Spinal cord (tissue), 10 donors: ENCODE measurements around the gene ITPK1. TPM values are rescaled to one million over a fixed set of nuclear protein-coding genes. Genes with fewer than 3 reads are reported as not detected.

Experiments
- DNase-seq, 6 donors: peaks; one replicate each; pipeline versions ENCODE4 v3.0.0 to v3.0.0-alpha.2; 2013 to 2015; ENCODE audit warnings: low spot score in 6 of 6, low read depth in 4 of 6
- H3K27ac ChIP-seq: one replicate; pipeline ENCODE4 v1.5.1; 2013; ENCODE audit warnings: low read depth, low read length, control low read depth
- H3K27me3 ChIP-seq: one replicate; pipeline ENCODE4 v1.6.1; 2013; ENCODE audit warnings: low read length; ENCODE audit not compliant: control insufficient read depth, insufficient read depth
- H3K36me3 ChIP-seq: one replicate; pipeline ENCODE4 v1.6.1; 2013; ENCODE audit warnings: low read length; ENCODE audit not compliant: control insufficient read depth, insufficient read depth
- H3K4me1 ChIP-seq: one replicate; pipeline ENCODE4 v1.6.1; 2013; ENCODE audit warnings: low read length; ENCODE audit not compliant: control insufficient read depth, insufficient read depth
- H3K4me3 ChIP-seq: one replicate; pipeline ENCODE4 v1.5.1; 2013; ENCODE audit warnings: low read depth, low read length, control low read depth
- H3K9me3 ChIP-seq: one replicate; pipeline ENCODE4 v1.6.1; 2013; ENCODE audit warnings: low read length; ENCODE audit not compliant: control insufficient read depth, insufficient read depth
- WGBS: methylation state at CpG from one replicate; pipeline ENCODE4 v1.1.5; 2013; ENCODE audit warnings: missing lambda C conversion rate; ENCODE audit not compliant: insufficient coverage; 5-methylcytosine and 5-hydroxymethylcytosine counted together
- polyA plus RNA-seq, 2 donors: library from polyadenylated mRNA; unstranded; fragments of 120-200 nt; gene quantifications; one replicate each; pipeline ENCODE4 v1.2.1, GENCODE V29; 2013; ENCODE audit not compliant: insufficient read length in 2 of 2
- total RNA-seq, 2 donors: library from RNA; depleted of rRNA in 1 of 2; stranded (reverse); fragments of 120-200 nt in 1 of 2; fragments of >200 nt in 1 of 2; gene quantifications; one replicate each; pipeline versions ENCODE4 v1.2.3 to v1.2.4, GENCODE V29; 2013 to 2014
- donor health status: healthy.

The ITPK1 gene
- total and polyA plus RNA-seq, 4 donors: 33.8 to 147 (median 83.3) TPM

DNA sequence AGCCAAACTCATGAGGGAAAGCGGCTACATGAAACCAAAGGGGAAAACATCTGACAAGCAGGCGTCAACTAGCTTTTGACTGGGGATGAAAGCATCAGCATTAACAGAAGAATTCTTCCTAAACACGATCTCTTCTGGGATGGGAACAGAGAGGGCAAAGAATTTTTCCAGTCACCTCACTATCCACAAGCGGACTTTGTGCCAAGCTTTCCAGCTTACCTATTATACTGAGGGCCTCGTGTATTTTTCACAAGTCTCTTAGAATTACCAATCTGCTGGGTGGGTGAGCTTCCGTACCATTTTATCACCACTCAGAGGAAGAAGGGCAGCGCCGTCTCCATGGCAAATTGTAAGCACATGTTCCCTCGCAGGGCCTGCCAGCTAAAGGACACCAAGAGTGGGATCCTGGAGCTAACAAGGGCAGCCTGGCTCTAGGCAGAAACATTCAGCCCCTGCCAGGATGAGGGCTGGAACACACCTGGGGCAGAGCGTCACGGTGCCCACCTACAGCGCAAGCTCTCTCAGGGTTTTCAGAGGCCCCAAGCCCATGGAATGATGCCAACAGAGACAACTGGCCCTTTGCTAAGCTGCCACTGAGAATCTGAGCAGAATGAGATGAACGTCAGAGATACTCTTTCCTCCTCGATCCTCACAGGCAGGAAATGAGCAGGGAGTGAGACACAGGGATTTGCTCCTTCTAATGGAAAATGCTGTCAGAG is 118.2 kb downstream of the ITPK1 start:
- Histone ChIP-seq H3K9me3 (no peaks in the 10 kb centered on the region), H3K27ac (no peak overlapping the region), H3K36me3 (peaks cover 32% of the 10 kb centered on the region), H3K4me1 (peaks cover 38% of the 10 kb centered on the region), H3K27me3 (no peaks in the 10 kb centered on the region), H3K4me3 (no peak overlapping the region)
- WGBS: 35% methylated on average over 8 of the region's 14 CpGs
- DNase-seq: peak in 1 of 6 donors; percentile 49

DNA sequence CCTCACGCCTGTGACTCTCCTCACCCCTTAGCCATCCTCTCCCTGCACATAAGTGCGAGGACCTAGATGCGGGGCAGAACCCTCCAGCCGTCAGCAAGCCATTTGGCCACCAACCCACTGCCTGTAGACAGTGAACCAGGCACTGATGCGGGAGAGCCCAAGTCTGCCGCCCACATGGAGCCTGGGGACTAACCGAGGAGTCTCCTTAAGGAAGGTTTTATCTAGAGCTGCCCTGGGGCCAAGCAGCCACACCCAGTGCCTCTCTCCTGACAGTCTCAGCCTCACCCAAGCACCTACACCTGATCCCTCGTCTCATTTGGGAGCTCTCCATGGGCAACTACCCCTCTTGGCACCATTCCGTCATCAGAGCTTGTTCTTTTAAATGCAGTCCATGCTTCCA is 120.1 kb downstream of the ITPK1 start:
- Histone ChIP-seq H3K27me3 (no peaks in the 10 kb centered on the region), H3K36me3 (peaks cover 33% of the 10 kb centered on the region), H3K4me3 (no peak overlapping the region), H3K27ac (peak overlapping the region; percentile 25), H3K9me3 (no peaks in the 10 kb centered on the region), H3K4me1 (peaks cover 57% of the 10 kb centered on the region)
- WGBS: 90% methylated on average over 8 of the region's 9 CpGs
- DNase-seq: no peak

DNA sequence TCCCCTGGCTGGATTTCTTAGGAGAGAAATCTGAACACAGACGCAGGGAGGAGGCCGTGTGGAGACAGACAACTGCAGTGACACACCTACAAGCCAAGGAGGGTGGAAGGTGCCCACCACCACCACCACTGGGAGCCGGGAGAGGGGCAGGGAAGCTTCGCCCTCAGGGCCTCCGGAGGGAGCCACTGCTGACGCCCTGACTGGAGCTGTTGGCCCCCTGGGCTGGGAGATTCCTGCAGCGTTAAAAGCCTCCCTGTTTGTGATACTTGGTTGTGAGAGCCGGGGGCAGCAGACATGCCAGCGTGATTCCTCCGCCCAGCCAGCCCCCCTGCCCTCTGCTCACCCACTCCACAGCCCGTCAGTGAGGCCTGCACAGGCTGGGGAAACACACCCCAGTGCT is 120.8 kb downstream of the ITPK1 start:
- no peaks in the 10 kb centered on the region for H3K9me3 ChIP-seq
- no peaks in the 10 kb centered on the region for H3K27me3 ChIP-seq
- no peak for DNase-seq
- H3K4me3 ChIP-seq: no peak overlapping the region
- peaks cover 33% of the 10 kb centered on the region for H3K36me3 ChIP-seq
- peak overlapping the region; percentile 25 for H3K27ac ChIP-seq
- H3K4me1 ChIP-seq: peaks cover 64% of the 10 kb centered on the region
- 80% methylated on average over 5 of the region's 11 CpGs for WGBS

- H3K4me1 ChIP-seq: peaks cover 68% of the 10 kb centered on the region
- 100% methylated on average over 6 of the region's 12 CpGs for WGBS
- H3K36me3 ChIP-seq: peaks cover 36% of the 10 kb centered on the region
- no peak overlapping the region for H3K27ac ChIP-seq
- H3K9me3 ChIP-seq: no peaks in the 10 kb centered on the region
- DNase-seq: no peak
- no peaks in the 10 kb centered on the region for H3K27me3 ChIP-seq
- no peak overlapping the region for H3K4me3 ChIP-seq
These were observed 121.5 kb downstream of the ITPK1 start for GRCh38 chr14:92994131-92994676.

DNA sequence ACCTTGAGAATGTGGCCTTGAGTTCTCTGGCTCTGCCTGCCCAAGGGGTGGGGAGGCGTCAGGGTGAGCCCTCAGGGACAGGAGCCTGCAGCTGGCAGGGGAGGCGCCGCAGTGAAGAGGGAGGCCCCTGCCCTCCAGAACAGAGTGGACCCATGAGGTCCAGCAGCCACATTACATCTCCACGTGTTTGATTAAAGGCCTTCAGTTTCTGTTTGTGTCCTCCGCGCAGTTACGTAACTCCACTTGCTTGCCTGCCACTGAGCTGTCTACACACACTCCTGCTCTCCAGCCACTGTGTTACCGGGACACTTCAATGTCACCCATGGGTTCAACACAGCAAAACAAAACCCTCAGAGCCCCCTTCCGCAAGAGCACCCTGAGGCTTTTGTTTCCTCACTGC is 122.4 kb downstream of the ITPK1 start:
- Histone ChIP-seq H3K27me3 (no peaks in the 10 kb centered on the region), H3K9me3 (no peaks in the 10 kb centered on the region), H3K36me3 (peaks cover 35% of the 10 kb centered on the region), H3K4me1 (peaks cover 67% of the 10 kb centered on the region), H3K27ac (no peak overlapping the region), H3K4me3 (no peak overlapping the region)
- WGBS: 93% methylated on average over 9 of the region's 9 CpGs
- DNase-seq: no peak

- H3K4me3 ChIP-seq: no peak overlapping the region
- whole genome bisulfite sequencing: 93% methylated on average over 6 of the region's 8 CpGs
- H3K27me3 ChIP-seq: no peaks in the 10 kb centered on the region
- peaks cover 75% of the 10 kb centered on the region for H3K4me1 ChIP-seq
- H3K27ac ChIP-seq: peak overlapping the region; percentile 81
- DNase-seq: no peak
- H3K9me3 ChIP-seq: no peaks in the 10 kb centered on the region
- H3K36me3 ChIP-seq: peaks cover 42% of the 10 kb centered on the region
These were observed 124.2 kb downstream of the ITPK1 start for GRCh38 chr14:92991536-92991935.

GRCh38 chr14:92990456-92991430 is 125.0 kb downstream of the ITPK1 start:
- Histone ChIP-seq H3K4me1 (peaks cover 81% of the 10 kb centered on the region), H3K4me3 (no peak overlapping the region), H3K27me3 (no peaks in the 10 kb centered on the region), H3K9me3 (no peaks in the 10 kb centered on the region), H3K27ac (peak overlapping the region; percentile 81), H3K36me3 (peaks cover 45% of the 10 kb centered on the region)
- peak in 2 of 6 donors; percentile 66 to 82 for DNase-seq
- 21% methylated on average over 17 of the region's 22 CpGs for WGBS

DNA sequence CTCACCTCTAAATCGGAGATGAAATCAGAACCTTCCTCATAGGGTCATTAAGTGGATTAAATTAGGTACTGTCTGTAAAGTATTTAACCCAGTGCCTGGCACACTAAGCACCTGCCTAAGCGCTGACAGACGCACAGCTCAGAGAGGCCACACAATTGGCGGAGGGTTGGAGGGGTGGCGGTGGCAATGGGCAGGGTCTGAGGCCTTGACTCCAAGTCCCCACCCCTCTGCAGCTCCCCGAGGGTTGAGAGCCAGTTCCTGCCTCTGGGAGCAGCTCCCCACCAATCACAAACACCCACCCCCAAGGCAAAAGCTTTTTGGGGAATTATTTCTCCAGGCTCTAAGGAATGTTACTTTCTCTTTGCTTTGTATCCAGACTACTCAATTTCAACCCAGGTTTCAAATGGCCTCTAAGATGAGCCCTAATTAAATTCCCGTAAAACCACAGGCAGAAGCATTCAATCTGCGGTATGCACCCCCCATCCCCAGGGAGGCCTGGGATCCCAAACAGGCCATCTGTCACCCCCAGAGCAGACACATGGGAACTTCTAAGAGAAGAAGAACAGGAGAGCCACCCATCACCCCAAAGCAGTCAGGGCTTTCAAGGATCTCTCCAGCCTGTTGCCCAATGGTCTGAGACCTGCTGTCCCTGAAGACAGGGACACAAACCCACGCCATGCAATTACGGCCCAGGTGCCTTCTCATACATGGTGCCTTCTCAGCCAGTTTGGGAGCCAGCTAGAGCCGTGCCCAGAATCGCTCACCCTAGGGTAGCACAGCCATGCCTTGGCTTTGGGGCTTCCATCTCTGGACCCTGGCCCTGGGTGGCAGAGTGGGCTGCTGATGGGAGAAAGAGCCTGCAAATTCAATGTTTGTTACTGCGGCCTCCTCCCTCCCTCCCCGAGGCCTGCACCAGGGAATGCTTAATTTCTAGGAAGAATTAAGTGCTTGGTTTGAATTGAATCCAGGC is 126.7 kb downstream of the ITPK1 start:
- Histone ChIP-seq H3K27ac (no peak overlapping the region), H3K4me3 (no peak overlapping the region), H3K4me1 (peaks cover 70% of the 10 kb centered on the region), H3K27me3 (no peaks in the 10 kb centered on the region), H3K9me3 (no peaks in the 10 kb centered on the region), H3K36me3 (peaks cover 35% of the 10 kb centered on the region)
- peak in 1 of 6 donors; percentile 58 for DNase-seq
- 87% methylated on average over 11 of the region's 14 CpGs for WGBS
